Measurements from ENCODE around the gene PRPF40B.

The PRPF40B gene

GRCh38 chr12:49635656-49636055 lies 12.3 kb downstream of the PRPF40B start:
- no peak for DNase-seq (ENCODE audit: low spot score)

- no peak for DNase-seq (ENCODE audit: low spot score)
These were observed 13.2 kb downstream of the PRPF40B start for GRCh38 chr12:49636574-49636973.

- DNase-seq (ENCODE audit: low spot score), result peak; percentile 83
These were observed 13.8 kb downstream of the PRPF40B start for GRCh38 chr12:49636979-49637755.

- DNase-seq (ENCODE audit: low spot score), result no peak
These were observed 18.5 kb downstream of the PRPF40B start for GRCh38 chr12:49641748-49642369.

- no peak for DNase-seq (ENCODE audit: low spot score)
These were observed 19.0 kb downstream of the PRPF40B start for GRCh38 chr12:49642370-49642802.

GRCh38 chr12:49643135-49643534 lies 19.8 kb downstream of the PRPF40B start:
- DNase-seq (ENCODE audit: low spot score), result no peak

GRCh38 chr12:49643961-49644619 lies 20.7 kb downstream of the PRPF40B start:
- no peak for DNase-seq (ENCODE audit: low spot score)

GRCh38 chr12:49644620-49644994 lies 21.2 kb downstream of the PRPF40B start:
- DNase-seq (ENCODE audit: low spot score), result peak; percentile 92

GRCh38 chr12:49645146-49646039 lies 22.0 kb downstream of the PRPF40B start:
- no peak for DNase-seq (ENCODE audit: low spot score)

- DNase-seq (ENCODE audit: low spot score), result no peak
These were observed 23.0 kb downstream of the PRPF40B start for GRCh38 chr12:49646331-49646830.

- no peak for DNase-seq (ENCODE audit: low spot score)
These were observed 23.7 kb downstream of the PRPF40B start for GRCh38 chr12:49646871-49647654.

GRCh38 chr12:49647827-49648711 lies 24.7 kb downstream of the PRPF40B start:
- no peak for DNase-seq (ENCODE audit: low spot score)

GRCh38 chr12:49648712-49649003 lies 25.3 kb downstream of the PRPF40B start:
- no peak for DNase-seq (ENCODE audit: low spot score)

- no peak for DNase-seq (ENCODE audit: low spot score)
These were observed 26.1 kb downstream of the PRPF40B start for GRCh38 chr12:49649445-49649844.

- DNase-seq (ENCODE audit: low spot score), result no peak
These were observed 26.5 kb downstream of the PRPF40B start for GRCh38 chr12:49649892-49650291.

- DNase-seq (ENCODE audit: low spot score), result no peak
These were observed 28.5 kb downstream of the PRPF40B start for GRCh38 chr12:49651855-49652254.

- no peak for DNase-seq (ENCODE audit: low spot score)
These were observed 29.7 kb downstream of the PRPF40B start for GRCh38 chr12:49652921-49653520.

- DNase-seq (ENCODE audit: low spot score), result no peak
These were observed 31.4 kb downstream of the PRPF40B start for GRCh38 chr12:49654715-49655114.

GRCh38 chr12:49655595-49656236 lies 32.4 kb downstream of the PRPF40B start:
- no peak for DNase-seq (ENCODE audit: low spot score)
